GM18508 (cell line): Measurements from ENCODE around the gene PDXP.
A peak's percentile ranks its signal among the peaks of the same experiment; 100 is the strongest.

Experiments
- ATAC-seq: cut with Tn5 transposase; IDR thresholded peaks from one replicate; pipeline ENCODE4 v1.9.1; 2021; ENCODE audit warnings: moderate number of reproducible peaks; ENCODE audit not compliant: insufficient read depth, unreplicated experiment

Gene PDXP

GRCh38 chr22:37627545-37627944 lies 31.0 kb upstream of the PDXP start:
- no peak for ATAC-seq

GRCh38 chr22:37628830-37629229 lies 29.7 kb upstream of the PDXP start:
- no peak for ATAC-seq

GRCh38 chr22:37629928-37630327 lies 28.6 kb upstream of the PDXP start:
- no peak for ATAC-seq

GRCh38 chr22:37630839-37631435 lies 27.6 kb upstream of the PDXP start:
- no peak for ATAC-seq

GRCh38 chr22:37631448-37632173 lies 26.9 kb upstream of the PDXP start:
- ATAC-seq = no peak

- peak; percentile 4 for ATAC-seq
These were observed 26.1 kb upstream of the PDXP start for GRCh38 chr22:37632174-37633088.

GRCh38 chr22:37633089-37633624 lies 25.4 kb upstream of the PDXP start:
- peak; percentile 33 for ATAC-seq

GRCh38 chr22:37633625-37634416 lies 24.7 kb upstream of the PDXP start:
- ATAC-seq = peak; percentile 18

GRCh38 chr22:37634417-37634924 lies 24.1 kb upstream of the PDXP start:
- no peak for ATAC-seq

GRCh38 chr22:37635157-37635556 lies 23.4 kb upstream of the PDXP start:
- ATAC-seq = no peak

GRCh38 chr22:37636186-37636948 lies 22.2 kb upstream of the PDXP start:
- ATAC-seq = no peak

- ATAC-seq = no peak
These were observed 21.6 kb upstream of the PDXP start for GRCh38 chr22:37636949-37637273.

GRCh38 chr22:37638391-37639069 lies 20.0 kb upstream of the PDXP start:
- ATAC-seq = no peak

GRCh38 chr22:37639070-37639760 lies 19.3 kb upstream of the PDXP start, which contains the start of gene SH3BP1:
Gene SH3BP1, plus strand, starts transcription at chr22:37639669. Its CDS starts 119 bp downstream, at chr22:37639788.
- ATAC-seq = no peak

- no peak for ATAC-seq
These were observed 18.5 kb upstream of the PDXP start for GRCh38 chr22:37639771-37640590.

- no peak for ATAC-seq
These were observed 17.6 kb upstream of the PDXP start for GRCh38 chr22:37640591-37641560.
